HL-60 (cell line): ENCODE results near the gene RNF112.

Source experiments
- CTCF ChIP-seq: IDR thresholded peaks from one replicate; pipeline ENCODE4 v1.5.1; 2011; ENCODE audit warnings: low read length, control low read depth, inconsistent platforms; ENCODE audit not compliant: insufficient read depth
- GABPA ChIP-seq: IDR thresholded peaks from 2 replicates; pipeline ENCODE4 v1.6.1; 2012; ENCODE audit warnings: low read depth
- POLR2AphosphoS5 ChIP-seq: IDR thresholded peaks from 2 replicates; pipeline ENCODE4 v1.6.1; 2012; ENCODE audit warnings: low read depth
- REST ChIP-seq: IDR thresholded peaks from 2 replicates; pipeline ENCODE4 v1.6.1; 2012; ENCODE audit warnings: low read depth; ENCODE audit not compliant: insufficient replicate concordance
- SPI1 ChIP-seq: IDR thresholded peaks from 2 replicates; pipeline ENCODE4 v1.6.1; 2012; ENCODE audit warnings: low read depth, mild to moderate bottlenecking, borderline replicate concordance

GRCh38 chr17:19403021-19403420 is 8.0 kb upstream of the RNF112 start:
- no peak for TF ChIP-seq CTCF
- TF ChIP-seq POLR2AphosphoS5, result no peak
- no peak for TF ChIP-seq REST
- no peak for TF ChIP-seq GABPA
- no peak for TF ChIP-seq SPI1
